GM19240 (cell line): ENCODE results near the gene MAMDC4.
"Not testable (repeated sequence)": the region's sequence is repeated elsewhere in the genome, so short reads cannot be mapped to it uniquely, and the experiment has no call there.

Experiments
- DNase-seq: peaks from one replicate; pipeline ENCODE4 v3.0.0; 2011; ENCODE audit warnings: low spot score; ENCODE audit not compliant: insufficient read length

The MAMDC4 gene

GRCh38 chr9:136851941-136852663 is at the start of gene MAMDC4:
Gene MAMDC4, plus strand, starts transcription at chr9:136852346. Its CDS starts 71 bp downstream, at chr9:136852417.
- DNase-seq, result no peak

GRCh38 chr9:136803009-136803550 is 49.1 kb upstream of the MAMDC4 start:
- DNase-seq, result not testable (repeated sequence)

GRCh38 chr9:136803551-136804508 is 48.3 kb upstream of the MAMDC4 start:
- no peak for DNase-seq

DNA sequence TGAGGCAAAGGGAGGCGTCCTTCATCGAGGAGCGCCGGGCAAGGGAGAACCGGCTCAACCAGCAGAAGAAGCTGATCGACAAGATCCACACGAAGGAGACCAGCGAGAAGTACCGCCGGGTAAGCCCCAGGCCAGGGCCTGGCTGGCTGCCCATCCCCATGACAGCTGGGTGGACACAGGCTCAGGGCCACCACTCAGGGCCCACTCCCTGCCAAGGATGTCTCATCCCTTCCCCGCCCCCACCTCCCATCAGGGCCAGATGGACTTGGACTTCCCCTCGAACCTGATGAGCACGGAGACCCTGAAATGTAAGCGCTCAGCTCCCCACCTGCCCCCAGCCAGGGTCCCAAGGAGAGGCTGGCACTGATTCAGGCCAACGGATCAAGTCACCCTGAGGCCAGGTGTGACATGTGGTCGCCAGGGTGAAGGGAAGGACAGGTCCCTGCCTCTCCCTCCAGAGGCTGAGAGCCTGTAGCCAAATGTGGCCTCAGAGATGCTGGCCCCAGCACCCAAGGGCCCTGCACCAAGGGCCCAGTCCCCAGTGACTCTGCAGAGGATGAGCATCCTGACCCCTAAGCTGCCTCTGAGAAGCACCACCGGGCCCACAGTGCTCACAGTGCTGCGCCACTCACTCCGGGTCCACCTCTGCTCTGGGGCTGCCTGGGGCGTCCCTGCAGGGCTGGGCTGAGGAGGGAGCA is 47.5 kb upstream of the MAMDC4 start:
- DNase-seq, result no peak

GRCh38 chr9:136805207-136805740 is 46.9 kb upstream of the MAMDC4 start:
- DNase-seq, result no peak

DNA sequence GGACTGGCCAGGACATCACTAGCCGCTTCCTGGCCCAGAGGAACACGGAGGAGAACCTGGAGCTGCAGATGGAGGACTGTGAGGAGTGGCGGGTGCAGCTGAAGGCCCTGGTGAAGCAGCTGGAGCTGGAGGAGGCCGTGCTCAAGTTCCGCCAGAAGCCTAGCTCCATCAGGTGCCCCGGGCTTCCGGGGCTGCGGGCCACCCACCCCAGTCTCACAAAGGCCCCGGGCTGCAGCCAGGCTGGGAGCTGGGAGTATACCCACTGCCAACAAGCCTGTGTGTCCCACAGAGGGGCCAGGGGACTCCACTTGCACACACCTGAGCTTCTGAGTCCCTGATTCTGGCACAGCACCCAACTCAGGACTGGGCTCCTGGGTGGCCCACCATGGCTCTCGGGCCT is 46.1 kb upstream of the MAMDC4 start:
- no peak for DNase-seq

- no peak for DNase-seq
These were observed 45.4 kb upstream of the MAMDC4 start for GRCh38 chr9:136806631-136807201.

DNA sequence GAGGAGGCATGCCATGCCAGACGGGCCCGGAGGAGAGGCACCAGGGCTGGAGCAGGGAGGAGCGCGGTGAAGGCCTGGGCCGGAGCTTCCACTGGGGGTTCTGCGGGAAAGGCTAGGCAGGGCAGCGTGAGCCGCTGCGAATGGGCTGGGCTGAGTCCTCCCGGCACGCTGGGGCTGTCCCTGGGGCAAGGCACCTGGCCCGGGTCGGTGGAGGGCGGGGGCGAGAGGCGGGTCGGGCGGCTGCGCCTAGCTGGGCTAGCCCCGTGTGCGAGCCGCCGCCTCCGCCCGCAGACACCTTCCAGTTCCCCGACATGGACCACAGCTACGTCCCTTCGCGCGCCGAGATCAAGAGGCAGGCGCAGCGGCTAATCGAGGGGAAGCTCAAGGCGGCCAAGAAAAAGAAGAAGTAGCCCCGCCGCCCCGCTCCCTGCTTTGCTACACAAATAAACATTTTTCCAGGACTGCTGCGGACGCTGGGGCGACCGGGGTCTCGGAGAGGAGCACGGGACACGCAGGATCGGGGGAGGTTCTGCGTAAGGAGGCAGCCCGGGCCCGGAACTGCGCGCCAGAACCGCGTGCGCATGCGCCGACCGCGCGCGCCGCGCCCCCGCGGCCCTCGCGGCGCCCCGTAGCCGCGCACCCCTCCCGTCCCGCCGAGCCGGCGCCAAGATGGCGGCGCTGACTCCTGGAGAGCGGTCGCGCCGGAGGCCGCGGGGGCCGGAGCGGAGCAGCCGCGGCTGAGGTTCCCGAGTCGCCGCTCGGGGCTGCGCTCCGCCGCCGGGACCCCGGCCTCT is 44.7 kb upstream of the MAMDC4 start, which contains the start of gene RABL6:
RABL6 (plus strand) TSS at position 668 of the 794 bp plus-strand sequence. CDS start 249 bp downstream, outside the sequence.
- DNase-seq, result peak; percentile 97

- no peak for DNase-seq
These were observed 43.9 kb upstream of the MAMDC4 start for GRCh38 chr9:136808075-136808805.

DNA sequence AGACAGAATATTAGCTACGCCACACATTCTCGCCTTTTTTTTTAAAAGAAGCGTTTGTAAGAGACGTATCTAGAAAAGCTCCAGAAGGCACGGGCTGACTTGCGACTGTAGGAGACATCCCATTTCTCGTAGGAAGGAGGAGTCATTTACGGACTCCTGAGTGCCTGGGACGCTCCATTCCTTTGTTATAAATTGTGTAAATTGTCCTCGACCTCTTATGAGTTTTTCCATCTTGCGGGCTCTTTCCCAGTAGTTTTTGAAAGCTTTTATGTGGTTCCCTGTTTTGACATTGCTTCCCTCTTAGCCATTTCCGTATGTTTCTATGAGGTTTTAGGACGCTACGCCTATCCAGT is 43.4 kb upstream of the MAMDC4 start:
- DNase-seq, result no peak

- DNase-seq, result no peak
These were observed 37.3 kb upstream of the MAMDC4 start for GRCh38 chr9:136814725-136815421.

DNA sequence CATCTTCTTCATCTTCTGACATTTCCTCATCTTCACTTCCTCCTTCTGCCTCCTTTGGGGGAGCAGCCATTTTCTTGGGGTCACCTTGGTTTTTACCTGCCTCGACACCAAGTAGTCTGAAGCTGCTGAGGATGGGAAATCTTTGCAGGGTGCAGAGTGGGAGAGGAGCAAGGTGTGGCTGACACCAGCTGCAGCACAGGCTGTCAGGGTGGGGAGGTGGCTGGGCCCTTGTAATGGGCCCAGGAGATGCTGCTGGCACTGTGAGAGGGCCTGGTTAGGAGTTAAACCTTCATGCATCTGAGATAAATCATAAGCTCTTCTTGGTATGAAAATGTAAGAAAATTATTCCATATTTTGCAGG is 36.7 kb upstream of the MAMDC4 start:
- DNase-seq, result no peak

GRCh38 chr9:136820971-136821825 is 30.9 kb upstream of the MAMDC4 start:
- DNase-seq, result no peak

DNA sequence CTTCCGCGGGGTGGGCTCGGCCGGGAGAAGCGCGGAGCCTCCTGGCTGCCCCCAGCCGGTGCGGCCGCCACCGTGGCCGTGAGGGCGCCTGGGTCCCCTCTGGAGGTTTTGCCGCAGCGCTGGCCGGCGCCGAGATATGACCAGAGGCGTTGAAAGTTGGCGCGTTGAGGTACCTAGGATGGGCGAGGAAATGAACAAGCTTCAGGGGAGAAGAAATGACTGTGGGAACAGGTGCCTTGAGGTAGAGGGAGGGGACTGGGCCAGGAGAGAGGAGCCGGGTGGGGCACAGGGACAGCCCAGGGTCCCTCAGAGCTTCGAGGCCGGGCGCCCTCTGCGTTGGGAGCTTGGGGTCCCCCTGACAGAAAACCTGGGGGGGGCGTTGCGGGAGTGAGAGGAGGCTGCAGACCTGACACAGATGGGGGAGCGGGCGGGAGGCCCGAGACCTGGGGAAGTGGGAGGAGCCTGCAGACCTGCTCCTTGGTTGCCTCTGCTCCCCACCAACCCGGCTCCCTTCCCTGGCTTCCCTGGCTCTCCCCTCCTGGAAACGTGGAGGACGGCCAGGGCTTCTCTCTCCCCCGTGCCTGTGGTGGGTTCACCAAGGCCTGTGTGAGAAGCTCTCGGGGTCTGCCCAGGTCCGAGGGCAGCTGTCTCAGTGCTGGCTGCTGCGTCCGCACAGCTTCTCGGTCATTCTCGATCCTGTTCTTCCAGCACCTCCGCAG is 30.2 kb upstream of the MAMDC4 start:
- DNase-seq, result no peak

DNA sequence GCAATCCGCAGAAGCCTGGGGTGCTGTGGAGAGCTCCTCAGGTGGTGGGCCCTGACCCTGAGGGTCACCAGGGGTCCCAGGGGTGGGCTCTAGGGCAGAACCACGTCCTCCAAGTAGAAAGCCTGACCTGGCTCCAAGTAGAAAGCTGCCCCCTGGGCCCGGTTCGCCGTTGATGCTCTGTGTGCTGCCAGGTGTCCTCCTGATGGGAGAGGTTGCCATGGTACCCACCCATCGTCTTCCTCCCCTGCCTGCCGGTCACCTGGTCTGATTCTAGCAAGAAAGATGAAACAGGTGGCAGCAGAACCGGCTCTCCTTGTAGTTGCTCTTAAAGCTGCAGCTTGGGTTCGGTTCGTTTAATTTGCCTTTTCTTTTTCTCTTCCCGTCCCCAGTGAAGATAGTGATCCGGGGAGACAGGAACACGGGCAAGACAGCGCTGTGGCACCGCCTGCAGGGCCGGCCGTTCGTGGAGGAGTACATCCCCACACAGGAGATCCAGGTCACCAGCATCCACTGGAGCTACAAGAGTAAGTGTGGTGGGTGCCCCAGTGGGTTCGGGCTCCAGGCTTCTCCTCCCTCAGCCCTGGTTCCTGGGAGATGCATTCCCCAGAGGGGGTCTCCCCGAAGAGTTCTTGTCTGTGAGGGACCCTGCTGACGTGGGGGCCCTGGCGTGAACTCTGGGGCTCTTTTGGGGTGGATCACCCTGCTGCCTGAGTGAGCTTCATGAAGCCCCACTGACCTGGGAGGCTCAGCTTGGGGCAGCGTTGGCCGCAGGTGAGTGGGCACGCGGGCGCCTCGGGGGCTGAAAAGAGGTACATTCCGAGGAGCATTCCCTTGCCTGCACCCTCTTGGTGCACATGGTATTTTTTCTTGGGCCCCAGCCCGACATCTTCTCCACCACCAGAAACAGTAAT is 28.8 kb upstream of the MAMDC4 start:
- no peak for DNase-seq
